Liver (tissue), 9 donors: Measurements from ENCODE around the gene BSPRY. TPM values are rescaled to one million over a fixed set of nuclear protein-coding genes. Genes with fewer than 3 reads are reported as not detected.

Source experiments
- DNase-seq: peaks from one replicate; pipeline ENCODE4 v3.0.0-alpha.2; 2017; ENCODE audit warnings: low spot score
- H3K27ac ChIP-seq, 2 donors: one replicate each; pipeline ENCODE4 v1.7.0; 2013; ENCODE audit warnings: inconsistent platforms in 2 of 2, low read length in 2 of 2, control low read depth in 1 of 2, low read depth in 1 of 2, mild to moderate bottlenecking in 1 of 2
- H3K27me3 ChIP-seq, 4 donors: one replicate each; pipeline versions ENCODE4 v1.6.1 to v1.7.0; 2013; ENCODE audit warnings: low read length in 3 of 4, inconsistent platforms in 1 of 4, mild to moderate bottlenecking in 1 of 4, moderate library complexity in 1 of 4; ENCODE audit not compliant: control insufficient read depth in 4 of 4, insufficient read depth in 4 of 4
- H3K36me3 ChIP-seq, 4 donors: one replicate each; pipeline versions ENCODE4 v1.6.1 to v1.7.0; 2013; ENCODE audit warnings: low read length in 3 of 4, mild to moderate bottlenecking in 3 of 4, low read depth in 1 of 4, moderate library complexity in 1 of 4; ENCODE audit not compliant: control insufficient read depth in 4 of 4, insufficient read depth in 3 of 4
- H3K4me1 ChIP-seq, 4 donors: one replicate each; pipeline versions ENCODE4 v1.6.1 to v1.7.0; 2013; ENCODE audit warnings: low read length in 3 of 4, mild to moderate bottlenecking in 3 of 4, moderate library complexity in 1 of 4; ENCODE audit not compliant: control insufficient read depth in 4 of 4, insufficient read depth in 4 of 4
- H3K4me3 ChIP-seq, 3 donors: one replicate each; pipeline versions ENCODE4 v1.6.1 to v1.7.0; 2013; ENCODE audit warnings: low read length in 3 of 3, control low read depth in 1 of 3, low read depth in 1 of 3, mild to moderate bottlenecking in 1 of 3
- H3K9ac ChIP-seq, 2 donors: one replicate each; pipeline ENCODE4 v1.7.0; 2013; ENCODE audit warnings: low read length in 2 of 2, mild to moderate bottlenecking in 2 of 2, moderate library complexity in 2 of 2, control low read depth in 1 of 2, low read depth in 1 of 2
- H3K9me3 ChIP-seq, 4 donors: one replicate each; pipeline versions ENCODE4 v1.6.1 to v1.7.0; 2013; ENCODE audit warnings: low read length in 3 of 4; ENCODE audit not compliant: control insufficient read depth in 4 of 4
- EGR1 ChIP-seq, 2 donors: IDR thresholded peaks; 2 replicates each; pipeline ENCODE4 v1.6.1; 2016 to 2018; ENCODE audit warnings: antibody characterized with exemption in 2 of 2, low read depth in 2 of 2
- FOXA1 ChIP-seq: IDR thresholded peaks from 2 replicates; pipeline ENCODE4 v1.6.1; 2016; ENCODE audit warnings: antibody characterized with exemption
- FOXA2 ChIP-seq: IDR thresholded peaks from 2 replicates; pipeline ENCODE4 v1.6.1; 2016; ENCODE audit warnings: antibody characterized with exemption
- GABPA ChIP-seq, 2 donors: IDR thresholded peaks in 1 of 2; conservative IDR thresholded peaks in 1 of 2; 2 replicates each; pipeline ENCODE4 v1.6.1; 2016; ENCODE audit warnings: antibody characterized with exemption in 2 of 2, mild to moderate bottlenecking in 1 of 2, moderate library complexity in 1 of 2
- HNF4G ChIP-seq: IDR thresholded peaks from 2 replicates; pipeline ENCODE4 v1.6.1; 2016; ENCODE audit warnings: antibody characterized with exemption
- JUND ChIP-seq, 2 donors: IDR thresholded peaks; 2 replicates each; pipeline ENCODE4 v1.6.1; 2016; ENCODE audit warnings: antibody characterized with exemption in 2 of 2
- NR2F2 ChIP-seq: IDR thresholded peaks from 2 replicates; pipeline ENCODE4 v1.6.1; 2016; ENCODE audit warnings: antibody characterized with exemption
- RAD21 ChIP-seq, 2 donors: IDR thresholded peaks; 2 replicates each; pipeline ENCODE4 v1.6.1; 2016; ENCODE audit warnings: antibody characterized with exemption in 2 of 2, mild to moderate bottlenecking in 2 of 2
- RXRA ChIP-seq, 2 donors: IDR thresholded peaks; 2 replicates each; pipeline ENCODE4 v1.6.1; 2017 to 2018; ENCODE audit warnings: antibody characterized with exemption in 2 of 2, mild to moderate bottlenecking in 1 of 2
- SP1 ChIP-seq: IDR thresholded peaks from 2 replicates; pipeline ENCODE4 v1.6.1; 2018; ENCODE audit warnings: antibody characterized with exemption, mild to moderate bottlenecking
- TAF1 ChIP-seq: conservative IDR thresholded peaks from 2 replicates; pipeline ENCODE4 v1.6.1; 2016; ENCODE audit warnings: antibody characterized with exemption, mild to moderate bottlenecking
- YY1 ChIP-seq: IDR thresholded peaks from 2 replicates; pipeline ENCODE4 v1.6.1; 2016; ENCODE audit warnings: antibody characterized with exemption, mild to moderate bottlenecking
- WGBS: extraction: QIAGEN DNeasy Blood & Tissue Kit; methylation state at CpG from one replicate; pipeline ENCODE4 v1.1.7; 2013; 5-methylcytosine and 5-hydroxymethylcytosine counted together
- polyA plus RNA-seq, 2 donors: library from polyadenylated mRNA; stranded (reverse) in 1 of 2; unstranded in 1 of 2; fragments of 200-250 nt in 1 of 2; fragments of >200 nt in 1 of 2; fragmentation: Nextera tagmentation in 1 of 2; extraction: Ambion mirVana in 1 of 2; gene quantifications; one replicate each; pipeline versions ENCODE4 v1.2.1 to v1.2.3, GENCODE V29; 2013 to 2015
- total RNA-seq, 2 donors: library from RNA; depleted of rRNA; stranded (reverse); fragments of >200 nt; gene quantifications; one replicate each; pipeline ENCODE4 v1.2.3, GENCODE V29; 2014
- TF ChIP-seq, protein P1 (sequence below): IDR thresholded peaks from 2 replicates; pipeline ENCODE4 v1.6.1; 2016; ENCODE audit warnings: antibody characterized with exemption, mild to moderate bottlenecking
- TF ChIP-seq, protein P2 (sequence below): IDR thresholded peaks from 2 replicates; pipeline ENCODE4 v1.6.1; 2016; ENCODE audit warnings: antibody characterized with exemption
- TF ChIP-seq, protein P3 (sequence below): IDR thresholded peaks from 2 replicates; pipeline ENCODE4 v1.6.1; 2016; ENCODE audit warnings: antibody characterized with exemption
- TF ChIP-seq, protein P4 (sequence below): fragments of 150-350 bp; IDR thresholded peaks from 2 replicates; pipeline ENCODE4 v1.5.1; 2017; ENCODE audit warnings: improper control_type of control experiment, low read depth, low read length; ENCODE audit not compliant: missing input control
- TF ChIP-seq, protein P5 (sequence below): IDR thresholded peaks from 2 replicates; pipeline ENCODE4 v1.6.1; 2016; ENCODE audit warnings: antibody characterized with exemption
- donor health status: healthy.
- donor health status: healthy.
- donor health status: healthy.
- donor health status: healthy.
- donor health status: healthy.

BSPRY gene
- total and polyA plus RNA-seq, 4 donors, result 0.31 to 2.3 (median 0.65) TPM

DNA sequence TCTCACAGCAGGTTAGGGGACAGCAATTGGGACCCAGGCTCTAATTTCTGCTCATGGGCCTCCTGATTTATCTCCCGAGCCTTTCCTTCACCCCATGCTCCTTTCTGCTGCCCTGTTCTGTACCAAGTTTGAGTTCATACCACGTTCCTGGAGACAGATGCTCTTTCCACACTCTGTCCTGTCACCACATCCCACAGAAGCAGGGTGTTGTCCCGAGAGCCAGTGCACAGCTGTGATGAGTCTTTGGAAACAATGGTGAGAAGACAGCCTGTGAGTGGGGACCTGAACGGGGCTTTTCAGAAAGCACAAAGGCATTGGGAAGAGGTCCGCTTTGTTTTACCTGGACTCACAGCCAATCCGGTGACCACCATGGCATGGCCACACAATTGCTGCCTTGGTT, 26.7 kb upstream of the BSPRY start (continued):
- TF ChIP-seq, protein P1, sequence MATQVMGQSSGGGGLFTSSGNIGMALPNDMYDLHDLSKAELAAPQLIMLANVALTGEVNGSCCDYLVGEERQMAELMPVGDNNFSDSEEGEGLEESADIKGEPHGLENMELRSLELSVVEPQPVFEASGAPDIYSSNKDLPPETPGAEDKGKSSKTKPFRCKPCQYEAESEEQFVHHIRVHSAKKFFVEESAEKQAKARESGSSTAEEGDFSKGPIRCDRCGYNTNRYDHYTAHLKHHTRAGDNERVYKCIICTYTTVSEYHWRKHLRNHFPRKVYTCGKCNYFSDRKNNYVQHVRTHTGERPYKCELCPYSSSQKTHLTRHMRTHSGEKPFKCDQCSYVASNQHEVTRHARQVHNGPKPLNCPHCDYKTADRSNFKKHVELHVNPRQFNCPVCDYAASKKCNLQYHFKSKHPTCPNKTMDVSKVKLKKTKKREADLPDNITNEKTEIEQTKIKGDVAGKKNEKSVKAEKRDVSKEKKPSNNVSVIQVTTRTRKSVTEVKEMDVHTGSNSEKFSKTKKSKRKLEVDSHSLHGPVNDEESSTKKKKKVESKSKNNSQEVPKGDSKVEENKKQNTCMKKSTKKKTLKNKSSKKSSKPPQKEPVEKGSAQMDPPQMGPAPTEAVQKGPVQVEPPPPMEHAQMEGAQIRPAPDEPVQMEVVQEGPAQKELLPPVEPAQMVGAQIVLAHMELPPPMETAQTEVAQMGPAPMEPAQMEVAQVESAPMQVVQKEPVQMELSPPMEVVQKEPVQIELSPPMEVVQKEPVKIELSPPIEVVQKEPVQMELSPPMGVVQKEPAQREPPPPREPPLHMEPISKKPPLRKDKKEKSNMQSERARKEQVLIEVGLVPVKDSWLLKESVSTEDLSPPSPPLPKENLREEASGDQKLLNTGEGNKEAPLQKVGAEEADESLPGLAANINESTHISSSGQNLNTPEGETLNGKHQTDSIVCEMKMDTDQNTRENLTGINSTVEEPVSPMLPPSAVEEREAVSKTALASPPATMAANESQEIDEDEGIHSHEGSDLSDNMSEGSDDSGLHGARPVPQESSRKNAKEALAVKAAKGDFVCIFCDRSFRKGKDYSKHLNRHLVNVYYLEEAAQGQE, result no peak
- TF ChIP-seq GABPA (IDR thresholded peaks at IDR 0.05 in 1 of 2, conservative IDR thresholded peaks at IDR 0.05 in 1 of 2) (no peak), NR2F2 (no peak)

DNA sequence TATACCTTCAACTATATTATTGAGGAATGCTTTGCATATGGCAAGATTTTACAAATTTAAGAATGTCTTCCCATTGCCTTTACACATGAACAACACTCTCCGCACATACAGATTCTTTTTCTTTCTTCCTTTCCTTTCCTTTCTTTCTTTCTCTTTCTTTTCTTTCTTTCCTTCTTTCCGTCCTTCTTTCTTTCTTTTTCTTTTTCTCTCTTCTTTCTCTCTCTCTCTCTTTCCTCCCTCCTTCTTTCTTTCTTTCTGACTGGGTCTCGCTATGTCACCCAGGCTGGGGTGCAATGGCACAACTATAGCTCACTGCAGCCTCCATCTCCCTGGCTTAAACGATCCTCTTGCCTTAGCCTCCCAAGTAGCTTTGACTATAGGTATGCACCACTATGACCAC, 23.1 kb upstream of the BSPRY start:
- DNase-seq, result no peak
- no peaks in the 10 kb centered on the region for H3K27me3 ChIP-seq
- H3K9me3 ChIP-seq, result no peaks in the 10 kb centered on the region
- no peak overlapping the region for H3K4me3 ChIP-seq
- no peak overlapping the region for H3K27ac ChIP-seq
- H3K4me1 ChIP-seq, result no peaks in the 10 kb centered on the region
- WGBS, result 98% methylated on average over 4 of the region's 4 CpGs
- H3K9ac ChIP-seq, result no peak overlapping the region
- H3K36me3 ChIP-seq, result no peaks in the 10 kb centered on the region
- TF ChIP-seq FOXA1, result no peak
- TF ChIP-seq, protein P1, result no peak
- TF ChIP-seq NR2F2, result no peak
- TF ChIP-seq, protein P2, sequence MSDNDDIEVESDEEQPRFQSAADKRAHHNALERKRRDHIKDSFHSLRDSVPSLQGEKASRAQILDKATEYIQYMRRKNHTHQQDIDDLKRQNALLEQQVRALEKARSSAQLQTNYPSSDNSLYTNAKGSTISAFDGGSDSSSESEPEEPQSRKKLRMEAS, result no peak
- TF ChIP-seq EGR1 (IDR thresholded peaks at IDR 0.05; ENCODE audit: low read depth in 2 of 2), result no peak
- TF ChIP-seq SP1, result no peak
- TF ChIP-seq FOXA2, result no peak
- TF ChIP-seq YY1, result no peak
- TF ChIP-seq, protein P3, sequence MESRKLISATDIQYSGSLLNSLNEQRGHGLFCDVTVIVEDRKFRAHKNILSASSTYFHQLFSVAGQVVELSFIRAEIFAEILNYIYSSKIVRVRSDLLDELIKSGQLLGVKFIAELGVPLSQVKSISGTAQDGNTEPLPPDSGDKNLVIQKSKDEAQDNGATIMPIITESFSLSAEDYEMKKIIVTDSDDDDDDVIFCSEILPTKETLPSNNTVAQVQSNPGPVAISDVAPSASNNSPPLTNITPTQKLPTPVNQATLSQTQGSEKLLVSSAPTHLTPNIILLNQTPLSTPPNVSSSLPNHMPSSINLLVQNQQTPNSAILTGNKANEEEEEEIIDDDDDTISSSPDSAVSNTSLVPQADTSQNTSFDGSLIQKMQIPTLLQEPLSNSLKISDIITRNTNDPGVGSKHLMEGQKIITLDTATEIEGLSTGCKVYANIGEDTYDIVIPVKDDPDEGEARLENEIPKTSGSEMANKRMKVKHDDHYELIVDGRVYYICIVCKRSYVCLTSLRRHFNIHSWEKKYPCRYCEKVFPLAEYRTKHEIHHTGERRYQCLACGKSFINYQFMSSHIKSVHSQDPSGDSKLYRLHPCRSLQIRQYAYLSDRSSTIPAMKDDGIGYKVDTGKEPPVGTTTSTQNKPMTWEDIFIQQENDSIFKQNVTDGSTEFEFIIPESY, result no peak
- no peak for TF ChIP-seq RAD21 (IDR thresholded peaks at IDR 0.05)
- TF ChIP-seq TAF1, result no peak
- TF ChIP-seq GABPA (IDR thresholded peaks at IDR 0.05 in 1 of 2, conservative IDR thresholded peaks at IDR 0.05 in 1 of 2), result no peak
- no peak for TF ChIP-seq JUND (IDR thresholded peaks at IDR 0.05)
- TF ChIP-seq RXRA (IDR thresholded peaks at IDR 0.05), result no peak
- TF ChIP-seq HNF4G, result no peak
- TF ChIP-seq, protein P4, sequence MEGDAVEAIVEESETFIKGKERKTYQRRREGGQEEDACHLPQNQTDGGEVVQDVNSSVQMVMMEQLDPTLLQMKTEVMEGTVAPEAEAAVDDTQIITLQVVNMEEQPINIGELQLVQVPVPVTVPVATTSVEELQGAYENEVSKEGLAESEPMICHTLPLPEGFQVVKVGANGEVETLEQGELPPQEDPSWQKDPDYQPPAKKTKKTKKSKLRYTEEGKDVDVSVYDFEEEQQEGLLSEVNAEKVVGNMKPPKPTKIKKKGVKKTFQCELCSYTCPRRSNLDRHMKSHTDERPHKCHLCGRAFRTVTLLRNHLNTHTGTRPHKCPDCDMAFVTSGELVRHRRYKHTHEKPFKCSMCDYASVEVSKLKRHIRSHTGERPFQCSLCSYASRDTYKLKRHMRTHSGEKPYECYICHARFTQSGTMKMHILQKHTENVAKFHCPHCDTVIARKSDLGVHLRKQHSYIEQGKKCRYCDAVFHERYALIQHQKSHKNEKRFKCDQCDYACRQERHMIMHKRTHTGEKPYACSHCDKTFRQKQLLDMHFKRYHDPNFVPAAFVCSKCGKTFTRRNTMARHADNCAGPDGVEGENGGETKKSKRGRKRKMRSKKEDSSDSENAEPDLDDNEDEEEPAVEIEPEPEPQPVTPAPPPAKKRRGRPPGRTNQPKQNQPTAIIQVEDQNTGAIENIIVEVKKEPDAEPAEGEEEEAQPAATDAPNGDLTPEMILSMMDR, result no peak
- TF ChIP-seq, protein P5, sequence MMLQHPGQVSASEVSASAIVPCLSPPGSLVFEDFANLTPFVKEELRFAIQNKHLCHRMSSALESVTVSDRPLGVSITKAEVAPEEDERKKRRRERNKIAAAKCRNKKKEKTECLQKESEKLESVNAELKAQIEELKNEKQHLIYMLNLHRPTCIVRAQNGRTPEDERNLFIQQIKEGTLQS, result no peak
